ENCODE results near the gene MAGI1.

DNA sequence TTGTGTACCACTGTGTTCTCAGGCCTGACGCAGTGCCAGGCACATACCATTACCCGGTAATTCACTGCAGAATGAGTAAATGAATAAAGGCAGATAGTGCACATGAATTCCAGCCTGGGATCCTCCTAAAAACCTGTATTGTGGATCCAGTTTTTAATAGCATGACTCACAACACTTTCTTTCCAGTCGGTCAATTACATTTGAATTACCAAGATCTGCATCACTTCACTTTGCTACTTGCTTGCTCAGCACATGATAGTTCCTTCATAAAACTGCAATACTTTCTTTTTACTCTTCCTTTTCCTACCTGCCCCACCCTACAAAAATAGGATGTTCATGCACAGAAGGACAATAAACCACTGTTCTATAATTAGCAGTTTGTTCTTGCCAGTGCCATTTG lies 553.8 kb downstream of the MAGI1 start:
- TF ChIP-seq, protein P1, sequence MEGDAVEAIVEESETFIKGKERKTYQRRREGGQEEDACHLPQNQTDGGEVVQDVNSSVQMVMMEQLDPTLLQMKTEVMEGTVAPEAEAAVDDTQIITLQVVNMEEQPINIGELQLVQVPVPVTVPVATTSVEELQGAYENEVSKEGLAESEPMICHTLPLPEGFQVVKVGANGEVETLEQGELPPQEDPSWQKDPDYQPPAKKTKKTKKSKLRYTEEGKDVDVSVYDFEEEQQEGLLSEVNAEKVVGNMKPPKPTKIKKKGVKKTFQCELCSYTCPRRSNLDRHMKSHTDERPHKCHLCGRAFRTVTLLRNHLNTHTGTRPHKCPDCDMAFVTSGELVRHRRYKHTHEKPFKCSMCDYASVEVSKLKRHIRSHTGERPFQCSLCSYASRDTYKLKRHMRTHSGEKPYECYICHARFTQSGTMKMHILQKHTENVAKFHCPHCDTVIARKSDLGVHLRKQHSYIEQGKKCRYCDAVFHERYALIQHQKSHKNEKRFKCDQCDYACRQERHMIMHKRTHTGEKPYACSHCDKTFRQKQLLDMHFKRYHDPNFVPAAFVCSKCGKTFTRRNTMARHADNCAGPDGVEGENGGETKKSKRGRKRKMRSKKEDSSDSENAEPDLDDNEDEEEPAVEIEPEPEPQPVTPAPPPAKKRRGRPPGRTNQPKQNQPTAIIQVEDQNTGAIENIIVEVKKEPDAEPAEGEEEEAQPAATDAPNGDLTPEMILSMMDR (IDR thresholded peaks at IDR 0.05; ENCODE audit: insufficient read depth, low read length, poor library complexity, severe bottlenecking) = no peak
- TF ChIP-seq EZH2phosphoT487 (conservative IDR thresholded peaks at IDR 0.05; ENCODE audit: low read length) = no peak
